PC-9 (cell line): ENCODE measurements around the gene AKR7A3. TPM values are rescaled to one million over a fixed set of nuclear protein-coding genes. Genes with fewer than 3 reads are reported as not detected.

Source experiments
- BruUV-seq: library from RNA; stranded (reverse); fragments of 400-500 nt; replicated peaks from 2 replicates; lab custom pipeline; 2021; lab: Mats Ljungman, UMichigan
- CTCF ChIA-PET: fragments of 300-600 bp; sonication (Branson Sonifier 250); formaldehyde crosslinking; loops from one replicate; lab custom pipeline; 2022; ENCODE audit warnings: antibody characterized with exemption; lab: Charles Lee
- POLR2A ChIA-PET: fragments of 300-600 bp; sonication (Branson Sonifier 250); formaldehyde crosslinking; loops from one replicate; lab custom pipeline; 2022; ENCODE audit warnings: antibody characterized with exemption; ENCODE audit not compliant: unreplicated experiment; lab: Charles Lee
- DNase-seq, 2 experiments: peaks; one replicate each; pipeline versions ENCODE4 v3.0.0 to v3.0.0-alpha.2; 2015 to 2022; ENCODE audit warnings: mixed read lengths in 1 of 2
- H2AFZ ChIP-seq: fragments of 200-600 bp; sonication (generic); 2 replicates; pipeline ENCODE4 v1.8.1; 2017; ENCODE audit warnings: antibody characterized with exemption
- H3F3A ChIP-seq: fragments of 200-600 bp; sonication (generic); 2 replicates; pipeline ENCODE4 v1.8.1; 2017; ENCODE audit warnings: antibody characterized with exemption, mild to moderate bottlenecking, low read depth; ENCODE audit not compliant: insufficient read depth
- H3K27ac ChIP-seq: fragments of 200-600 bp; sonication (generic); 2 replicates; pipeline ENCODE4 v1.6.1; 2016; ENCODE audit warnings: mixed run types
- H3K27me3 ChIP-seq: fragments of 200-600 bp; sonication (generic); 2 replicates; pipeline ENCODE4 v1.6.1; 2016; ENCODE audit warnings: low read depth, mixed run types; ENCODE audit not compliant: insufficient read depth
- H3K36me3 ChIP-seq: fragments of 200-600 bp; sonication (generic); 2 replicates; pipeline ENCODE4 v1.6.1; 2016; ENCODE audit warnings: low read depth, mixed run types
- H3K4me1 ChIP-seq: fragments of 200-600 bp; sonication (generic); replicated peaks from 2 replicates; pipeline ENCODE4 v1.6.1; 2016; ENCODE audit warnings: mixed run types; ENCODE audit not compliant: insufficient read depth
- H3K4me2 ChIP-seq: fragments of 200-600 bp; sonication (generic); 2 replicates; pipeline ENCODE4 v1.6.1; 2017; ENCODE audit warnings: mixed run types
- H3K4me3 ChIP-seq: fragments of 200-600 bp; sonication (generic); 2 replicates; pipeline ENCODE4 v1.6.1; 2016; ENCODE audit warnings: mixed run types
- H3K79me2 ChIP-seq: fragments of 200-600 bp; sonication (generic); 2 replicates; pipeline ENCODE4 v1.6.1; 2017; ENCODE audit warnings: low read depth, mixed run types
- H3K9me2 ChIP-seq: fragments of 200-600 bp; sonication (generic); 2 replicates; pipeline ENCODE4 v1.8.1; 2017; ENCODE audit warnings: mild to moderate bottlenecking; ENCODE audit not compliant: insufficient read depth
- H3K9me3 ChIP-seq: fragments of 200-600 bp; sonication (generic); 2 replicates; pipeline ENCODE4 v1.8.1; 2016; ENCODE audit warnings: low read depth; ENCODE audit not compliant: insufficient read depth
- H4K20me1 ChIP-seq: fragments of 200-600 bp; sonication (generic); 2 replicates; pipeline ENCODE4 v1.8.1; 2017; ENCODE audit not compliant: insufficient read depth
- EZH2 ChIP-seq: fragments of 200-600 bp; sonication (generic); IDR thresholded peaks from 2 replicates; pipeline ENCODE4 v1.8.0; 2017; ENCODE audit warnings: antibody characterized with exemption, low read depth
- intact Hi-C: fragments of 100-400 bp; cut with micrococcal nuclease; formaldehyde crosslinking; loops from one replicate; pipeline ENCODE4 v1.10.0; 2022; ENCODE audit not compliant: unreplicated experiment
- total RNA-seq: library from RNA; stranded (reverse); gene quantifications from 2 replicates; pipeline ENCODE4 v1.2.3, GENCODE V29; 2021
- TF ChIP-seq, protein P1 (sequence below): fragments of 200-600 bp; sonication (generic); conservative IDR thresholded peaks from 2 replicates; pipeline ENCODE4 v1.6.1; 2017; ENCODE audit warnings: mixed run types, antibody characterized with exemption, mild to moderate bottlenecking, moderate library complexity

The AKR7A3 gene
- total RNA-seq, 1 experiment from 2014 or later, result 1.9 TPM

DNA sequence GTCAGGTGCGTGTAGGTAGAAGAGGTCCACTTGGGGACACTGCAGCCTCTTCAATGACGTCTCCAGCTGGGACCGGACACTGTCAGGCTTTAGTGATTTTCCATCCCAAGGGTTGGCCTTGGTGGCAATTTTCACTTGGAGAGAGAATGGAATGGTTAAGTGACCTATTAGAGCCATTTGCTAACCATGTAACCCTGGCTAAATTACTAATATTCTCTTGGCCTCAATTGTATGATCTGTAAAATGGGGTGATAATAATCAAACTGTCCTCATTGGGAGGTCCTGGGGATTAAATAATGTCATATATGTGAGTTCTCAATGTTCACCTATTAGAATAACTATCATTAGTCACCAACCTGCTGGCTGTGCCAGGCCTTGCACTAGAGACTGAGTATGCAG, 19.9 kb upstream of the AKR7A3 start:
- H3K9me2 ChIP-seq, result no peaks in the 10 kb centered on the region
- H3F3A ChIP-seq, result no peaks in the 10 kb centered on the region
- no peak for DNase-seq
- no peak overlapping the region for H2AFZ ChIP-seq
- intact Hi-C loops, result no loop called here
- H3K36me3 ChIP-seq, result no peaks in the 10 kb centered on the region
- H3K27me3 ChIP-seq, result no peaks in the 10 kb centered on the region
- H4K20me1 ChIP-seq, result peaks cover 6% of the 10 kb centered on the region; the same call in 1 of the 2 replicates
- H3K79me2 ChIP-seq, result peaks cover 12% of the 10 kb centered on the region
- no peak overlapping the region for H3K27ac ChIP-seq
- peaks cover 8% of the 10 kb centered on the region for H3K4me1 ChIP-seq
- H3K4me3 ChIP-seq, result no peak overlapping the region
- ChIA-PET CTCF (no interaction called here), POLR2A (no interaction called here)
- no TSS peak for BruUV-seq
- H3K4me2 ChIP-seq, result no peak overlapping the region
- TF ChIP-seq, protein P1, sequence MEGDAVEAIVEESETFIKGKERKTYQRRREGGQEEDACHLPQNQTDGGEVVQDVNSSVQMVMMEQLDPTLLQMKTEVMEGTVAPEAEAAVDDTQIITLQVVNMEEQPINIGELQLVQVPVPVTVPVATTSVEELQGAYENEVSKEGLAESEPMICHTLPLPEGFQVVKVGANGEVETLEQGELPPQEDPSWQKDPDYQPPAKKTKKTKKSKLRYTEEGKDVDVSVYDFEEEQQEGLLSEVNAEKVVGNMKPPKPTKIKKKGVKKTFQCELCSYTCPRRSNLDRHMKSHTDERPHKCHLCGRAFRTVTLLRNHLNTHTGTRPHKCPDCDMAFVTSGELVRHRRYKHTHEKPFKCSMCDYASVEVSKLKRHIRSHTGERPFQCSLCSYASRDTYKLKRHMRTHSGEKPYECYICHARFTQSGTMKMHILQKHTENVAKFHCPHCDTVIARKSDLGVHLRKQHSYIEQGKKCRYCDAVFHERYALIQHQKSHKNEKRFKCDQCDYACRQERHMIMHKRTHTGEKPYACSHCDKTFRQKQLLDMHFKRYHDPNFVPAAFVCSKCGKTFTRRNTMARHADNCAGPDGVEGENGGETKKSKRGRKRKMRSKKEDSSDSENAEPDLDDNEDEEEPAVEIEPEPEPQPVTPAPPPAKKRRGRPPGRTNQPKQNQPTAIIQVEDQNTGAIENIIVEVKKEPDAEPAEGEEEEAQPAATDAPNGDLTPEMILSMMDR, result no peak
- H3K9me3 ChIP-seq, result no peaks in the 10 kb centered on the region

DNA sequence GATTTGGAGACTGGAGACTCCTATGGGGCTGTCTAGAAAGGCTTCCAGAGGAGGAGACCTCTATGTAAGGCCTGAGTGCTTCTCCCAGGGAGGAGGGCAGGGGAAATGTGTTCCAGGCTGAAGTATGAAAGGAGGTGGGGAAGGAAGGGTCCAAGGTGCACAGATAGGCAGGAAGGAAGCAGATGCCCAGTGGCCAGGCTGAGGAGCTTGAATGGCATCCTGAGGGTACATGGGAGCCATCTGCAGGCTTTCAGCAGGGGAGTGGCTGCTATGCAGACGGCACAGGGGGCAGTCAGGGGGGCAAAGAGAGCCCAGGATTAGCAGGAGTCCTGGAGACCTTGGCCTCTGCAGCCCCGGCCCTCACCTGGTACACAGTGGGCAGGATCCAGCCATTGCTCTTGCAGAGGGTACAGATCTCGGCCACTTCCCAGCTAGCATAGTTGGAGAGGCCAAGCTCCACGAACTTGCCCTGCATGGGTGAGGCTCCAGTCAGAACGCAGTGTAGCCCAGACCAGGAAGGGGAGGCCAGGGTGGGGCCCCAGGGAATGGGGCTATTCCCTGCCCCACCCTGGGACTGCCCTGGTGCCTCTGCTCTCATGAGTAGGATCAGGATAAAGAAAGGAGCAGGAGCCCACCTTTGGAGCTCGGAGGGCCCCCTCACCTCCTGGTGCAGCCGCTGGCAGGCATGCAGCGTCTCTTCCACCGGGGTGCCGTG, 19.4 kb upstream of the AKR7A3 start:
- H3F3A ChIP-seq, result no peaks in the 10 kb centered on the region
- H3K27ac ChIP-seq, result no peak overlapping the region
- H3K4me3 ChIP-seq, result no peak overlapping the region
- BruUV-seq, result no TSS peak
- peaks cover 12% of the 10 kb centered on the region for H3K79me2 ChIP-seq
- H3K9me2 ChIP-seq, result no peaks in the 10 kb centered on the region
- ChIA-PET POLR2A (no interaction called here), CTCF (no interaction called here)
- H3K4me2 ChIP-seq, result no peak overlapping the region
- TF ChIP-seq, protein P1, result no peak
- TF ChIP-seq EZH2, result no peak
- H4K20me1 ChIP-seq, result peaks cover 6% of the 10 kb centered on the region; the same call in 1 of the 2 replicates
- no peaks in the 10 kb centered on the region for H3K27me3 ChIP-seq
- intact Hi-C loops, result no loop called here
- DNase-seq, result no peak
- peaks cover 3% of the 10 kb centered on the region; the same call in 1 of the 2 replicates for H3K4me1 ChIP-seq
- H2AFZ ChIP-seq, result no peak overlapping the region
- no peaks in the 10 kb centered on the region for H3K9me3 ChIP-seq
- no peaks in the 10 kb centered on the region for H3K36me3 ChIP-seq

DNA sequence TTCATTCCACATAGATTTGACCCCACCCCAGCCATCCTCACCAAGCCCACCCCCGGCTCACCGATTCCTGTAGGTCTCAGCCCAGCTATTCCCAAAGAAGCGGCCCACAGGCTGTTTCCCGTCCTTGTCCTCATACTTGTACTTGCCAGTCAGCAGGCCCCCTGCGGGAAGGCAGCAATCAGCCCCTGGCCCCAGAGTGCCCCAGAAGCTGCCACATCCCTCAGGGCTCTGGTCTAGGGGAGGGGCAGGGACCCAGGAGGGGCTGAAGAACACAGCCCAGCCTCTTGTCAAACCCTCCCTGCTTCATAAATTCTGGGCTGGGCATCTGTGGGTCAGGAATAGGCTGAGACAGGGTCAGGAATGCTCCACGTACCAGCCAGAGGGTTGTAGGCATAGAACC, 18.4 kb upstream of the AKR7A3 start:
- no peaks in the 10 kb centered on the region for H3K4me1 ChIP-seq
- no peaks in the 10 kb centered on the region for H3K9me2 ChIP-seq
- no peak overlapping the region for H3K27ac ChIP-seq
- H3K4me3 ChIP-seq, result no peak overlapping the region
- H3K4me2 ChIP-seq, result no peak overlapping the region
- H4K20me1 ChIP-seq, result peaks cover 6% of the 10 kb centered on the region; the same call in 1 of the 2 replicates
- ChIA-PET CTCF (no interaction called here), POLR2A (interaction anchor here (0.7 kb wide), 1 partner anchor 301 kb away, joined by 8 read pairs; no protein-coding TSS in a partner anchor)
- H2AFZ ChIP-seq, result no peak overlapping the region
- H3K27me3 ChIP-seq, result no peaks in the 10 kb centered on the region
- BruUV-seq, result no TSS peak
- no peaks in the 10 kb centered on the region for H3F3A ChIP-seq
- TF ChIP-seq, protein P1, result no peak
- TF ChIP-seq EZH2, result no peak
- DNase-seq, result no peak
- H3K79me2 ChIP-seq, result peaks cover 12% of the 10 kb centered on the region
- no peaks in the 10 kb centered on the region for H3K36me3 ChIP-seq
- H3K9me3 ChIP-seq, result no peaks in the 10 kb centered on the region
- intact Hi-C loops, result no loop called here
